IMR-90 (cell line): ENCODE results near the gene PTPRN2. TPM values are rescaled to one million over a fixed set of nuclear protein-coding genes. Genes with fewer than 3 reads are reported as not detected.

Experiments
- ATAC-seq: fragments of 200-7000 bp; cut with Tn5 transposase; 2 replicates; pipeline ENCODE4 v1.9.1; 2020; ENCODE audit warnings: low read depth, mild to moderate bottlenecking, moderate library complexity
- BruUV-seq: library from RNA; stranded (reverse); fragments of 400-500 nt; replicated peaks from 2 replicates; lab custom pipeline; 2021; lab: Mats Ljungman, UMichigan
- CTCF ChIA-PET: fragments of 300-600 bp; formaldehyde crosslinking; extraction: SDS; loops from one replicate; lab custom pipeline; 2021; ENCODE audit warnings: antibody characterized with exemption; lab: Yijun Ruan, JAX
- POLR2A ChIA-PET: fragments of 300-600 bp; sonication (Branson Sonifier 250); formaldehyde crosslinking; loops from one replicate; lab custom pipeline; 2022; ENCODE audit warnings: antibody characterized with exemption; ENCODE audit not compliant: unreplicated experiment; lab: Charles Lee
- DNase-seq: peaks from one replicate; pipeline ENCODE4 v3.0.0; 2013
- H2AFZ ChIP-seq: replicated peaks from 2 replicates; pipeline ENCODE3; 2013; ENCODE audit warnings: low read length, mild to moderate bottlenecking; ENCODE audit not compliant: poor library complexity
- H2AK5ac ChIP-seq: 2 replicates; pipeline ENCODE4 v1.6.1; 2013; ENCODE audit warnings: low read depth, low read length, inconsistent platforms
- H2AK9ac ChIP-seq: replicated peaks from 2 replicates; pipeline ENCODE3; 2013; ENCODE audit warnings: mild to moderate bottlenecking, low read depth, low read length, moderate library complexity; ENCODE audit not compliant: poor library complexity
- H2BK120ac ChIP-seq: 2 replicates; pipeline ENCODE4 v1.6.1; 2013; ENCODE audit warnings: low read depth, low read length, inconsistent platforms
- H2BK15ac ChIP-seq: 3 replicates; pipeline ENCODE4 v1.6.1; 2013; ENCODE audit warnings: low read depth, low read length, inconsistent platforms
- H2BK20ac ChIP-seq: 2 replicates; pipeline ENCODE4 v1.6.1; 2013; ENCODE audit warnings: low read depth, mild to moderate bottlenecking, inconsistent platforms, low read length, moderate library complexity
- H2BK5ac ChIP-seq: 2 replicates; pipeline ENCODE4 v1.6.1; 2013; ENCODE audit warnings: mild to moderate bottlenecking, low read depth, low read length, inconsistent platforms; ENCODE audit not compliant: poor library complexity, severe bottlenecking
- H3K14ac ChIP-seq: replicated peaks from 2 replicates; pipeline ENCODE4 v1.6.1; 2013; ENCODE audit warnings: low read depth, low read length, inconsistent platforms
- H3K18ac ChIP-seq: 2 replicates; pipeline ENCODE4 v1.6.1; 2013; ENCODE audit warnings: low read depth, low read length, control low read depth
- H3K23ac ChIP-seq: 2 replicates; pipeline ENCODE4 v1.6.1; 2013; ENCODE audit warnings: low read depth, low read length, inconsistent platforms
- H3K27ac ChIP-seq: 2 replicates; pipeline ENCODE4 v1.5.1; 2013; ENCODE audit warnings: mild to moderate bottlenecking, control low read depth, low read length; ENCODE audit not compliant: insufficient read depth
- H3K27me3 ChIP-seq: 2 replicates; pipeline ENCODE4 v1.6.1; 2013; ENCODE audit warnings: low read length; ENCODE audit not compliant: control insufficient read depth, insufficient read depth
- H3K36me3 ChIP-seq: 2 replicates; pipeline ENCODE4 v1.6.1; 2013; ENCODE audit warnings: low read length, mixed read lengths; ENCODE audit not compliant: control insufficient read depth, insufficient read depth
- H3K4ac ChIP-seq: 2 replicates; pipeline ENCODE4 v1.6.1; 2013; ENCODE audit warnings: low read depth, low read length, inconsistent platforms
- H3K4me1 ChIP-seq: 2 replicates; pipeline ENCODE4 v1.6.1; 2013; ENCODE audit warnings: low read length, mixed read lengths; ENCODE audit not compliant: control insufficient read depth, insufficient read depth
- H3K4me2 ChIP-seq: 2 replicates; pipeline ENCODE4 v1.6.1; 2013; ENCODE audit warnings: low read depth, mild to moderate bottlenecking, control low read depth, low read length, moderate library complexity
- H3K4me3 ChIP-seq: 2 replicates; pipeline ENCODE4 v1.5.1; 2013; ENCODE audit warnings: low read depth, mild to moderate bottlenecking, control low read depth, low read length, moderate library complexity; ENCODE audit not compliant: insufficient read depth
- H3K56ac ChIP-seq: 2 replicates; pipeline ENCODE4 v1.6.1; 2013; ENCODE audit warnings: low read length, inconsistent platforms; ENCODE audit not compliant: insufficient read depth; ENCODE audit errors: extremely low read depth
- H3K79me1 ChIP-seq, 2 experiments: 2 replicates each; pipeline ENCODE4 v1.6.1; 2013; ENCODE audit warnings: low read length in 2 of 2, inconsistent platforms in 1 of 2, low read depth in 1 of 2
- H3K9ac ChIP-seq: 2 replicates; pipeline ENCODE4 v1.6.1; 2013; ENCODE audit warnings: low read depth, low read length, control low read depth
- H3K9me1 ChIP-seq: 2 replicates; pipeline ENCODE4 v1.6.1; 2013; ENCODE audit warnings: low read length, inconsistent platforms; ENCODE audit not compliant: insufficient read depth
- H3K9me3 ChIP-seq: 2 replicates; pipeline ENCODE4 v1.6.1; 2013; ENCODE audit warnings: low read length; ENCODE audit not compliant: control insufficient read depth, insufficient read depth
- H4K20me1 ChIP-seq: 2 replicates; pipeline ENCODE4 v1.6.1; 2013; ENCODE audit warnings: low read length, inconsistent platforms; ENCODE audit not compliant: insufficient read depth
- H4K5ac ChIP-seq: 2 replicates; pipeline ENCODE4 v1.6.1; 2013; ENCODE audit warnings: mild to moderate bottlenecking, low read depth, low read length, control low read depth
- H4K8ac ChIP-seq, 2 experiments: 2 replicates each; pipeline ENCODE4 v1.6.1; 2013; ENCODE audit warnings: low read depth in 2 of 2, low read length in 2 of 2, control low read depth in 1 of 2, inconsistent platforms in 1 of 2
- H4K91ac ChIP-seq: 2 replicates; pipeline ENCODE4 v1.6.1; 2013; ENCODE audit warnings: low read depth, low read length, inconsistent platforms; ENCODE audit not compliant: insufficient read depth
- BHLHE40 ChIP-seq: fragments of 150-350 bp; IDR thresholded peaks from 2 replicates; pipeline ENCODE4 v1.6.1; 2016; ENCODE audit warnings: mild to moderate bottlenecking, low read depth, low read length
- CEBPB ChIP-seq: IDR thresholded peaks from 2 replicates; pipeline ENCODE4 v1.6.1; 2012; ENCODE audit warnings: low read depth, low read length, improper control_type of control experiment
- CHD1 ChIP-seq: IDR thresholded peaks from 2 replicates; pipeline ENCODE4 v1.6.1; 2012; ENCODE audit warnings: low read depth, low read length, improper control_type of control experiment
- CTCF ChIP-seq: conservative IDR thresholded peaks from 2 replicates; pipeline ENCODE4 v1.5.1; 2012; ENCODE audit warnings: mild to moderate bottlenecking, low read depth, low read length, improper control_type of control experiment
- FOS ChIP-seq: fragments of 150-350 bp; IDR thresholded peaks from 2 replicates; pipeline ENCODE4 v1.6.1; 2016; ENCODE audit warnings: low read depth, low read length
- MAFK ChIP-seq: IDR thresholded peaks from 2 replicates; pipeline ENCODE4 v1.6.1; 2012; ENCODE audit warnings: low read depth, low read length, improper control_type of control experiment
- MAZ ChIP-seq: IDR thresholded peaks from 2 replicates; pipeline ENCODE4 v1.6.1; 2012; ENCODE audit warnings: low read depth, mild to moderate bottlenecking, low read length, improper control_type of control experiment, moderate library complexity, borderline replicate concordance
- MXI1 ChIP-seq: IDR thresholded peaks from 2 replicates; pipeline ENCODE4 v1.6.1; 2012; ENCODE audit warnings: low read depth, mild to moderate bottlenecking, low read length, moderate library complexity, borderline replicate concordance
- NFE2L2 ChIP-seq: fragments of 150-350 bp; IDR thresholded peaks from 2 replicates; pipeline ENCODE4 v1.6.1; 2016; ENCODE audit warnings: low read depth, mild to moderate bottlenecking, low read length
- RAD21 ChIP-seq: IDR thresholded peaks from 2 replicates; pipeline ENCODE4 v1.6.1; 2012; ENCODE audit warnings: low read length, improper control_type of control experiment
- RFX5 ChIP-seq: IDR thresholded peaks from 2 replicates; pipeline ENCODE4 v1.8.0; 2012; ENCODE audit warnings: low read depth, mild to moderate bottlenecking, low read length, moderate library complexity
- SMC3 ChIP-seq: fragments of 150-350 bp; IDR thresholded peaks from 2 replicates; pipeline ENCODE4 v1.6.1; 2016; ENCODE audit warnings: low read depth, mild to moderate bottlenecking, antibody characterized with exemption, low read length, moderate library complexity
- WGBS, 2 experiments: methylation state at CpG; one replicate each; pipeline versions ENCODE4 v1.1.5 to v1.1.7; 2013; ENCODE audit warnings: missing lambda C conversion rate in 2 of 2; ENCODE audit not compliant: insufficient read length in 1 of 2; ENCODE audit errors: extremely low coverage in 2 of 2; 5-methylcytosine and 5-hydroxymethylcytosine counted together
- dilution Hi-C: fragments of 300-500 bp; cut with HindIII; formaldehyde crosslinking; loops from one replicate; pipeline ENCODE4 v1.14.3; 2018; ENCODE audit warnings: low sequenced_read_pairs; ENCODE audit not compliant: unreplicated experiment
- in situ Hi-C: fragments of 300-500 bp; cut with MboI; formaldehyde crosslinking; loops from 3 replicates; pipeline ENCODE4 v1.14.3; 2019; ENCODE audit warnings: low sequenced_read_pairs, inconsistent platforms, mixed read lengths
- intact Hi-C: fragments of 100-400 bp; cut with micrococcal nuclease; formaldehyde crosslinking; loops from 2 replicates; pipeline ENCODE4 v1.10.0; 2022
- polyA plus RNA-seq, 3 experiments: library from polyadenylated mRNA; depleted of rRNA; stranded (reverse); fragments of >200 nt; gene quantifications; 2 replicates each; pipeline ENCODE4 v1.2.3, GENCODE V29; 2012; ENCODE audit warnings: low replicate concordance in 1 of 3
- total RNA-seq: library from RNA; depleted of rRNA; stranded (reverse); fragments of >200 nt; gene quantifications from 2 replicates; pipeline ENCODE4 v1.2.3, GENCODE V29; 2012
- TF ChIP-seq, protein P1 (sequence below): fragments of 150-350 bp; IDR thresholded peaks from 2 replicates; pipeline ENCODE4 v1.6.1; 2017; ENCODE audit warnings: mild to moderate bottlenecking, antibody characterized with exemption, low read length, low read depth

PTPRN2 gene
- total and polyA plus RNA-seq, 2 of the 4 experiments (the other 2 are of a cell fraction), result 0.03 TPM; not detected in 1

- H2BK20ac ChIP-seq, result no peak overlapping the region
- H3K14ac ChIP-seq, result no peak overlapping the region
- dilution Hi-C loops (no loop called here), intact Hi-C loops (no loop called here), in situ Hi-C loops (no loop called here)
- H2BK15ac ChIP-seq, result no peak overlapping the region
- no peak overlapping the region for H3K4ac ChIP-seq
- H3K9me3 ChIP-seq, result peaks cover 67% of the 10 kb centered on the region
- DNase-seq (no peak), ATAC-seq (no peak)
- WGBS, 2 experiments, result 60% methylated on average over 2 of the region's 17 CpGs; no CpG with 5 or more reads in 1 of the 2 experiments
- no peaks in the 10 kb centered on the region for H3K9me1 ChIP-seq
- no peak overlapping the region for H4K8ac ChIP-seq
- CTCF ChIA-PET, result no interaction called here
- H3K56ac ChIP-seq, result no peak overlapping the region
- POLR2A ChIA-PET, result no interaction called here
- no peak overlapping the region for H2AK5ac ChIP-seq
- no peak overlapping the region for H3K18ac ChIP-seq
- H3K4me2 ChIP-seq, result no peak overlapping the region
- H2BK5ac ChIP-seq, result no peak overlapping the region
- no peak overlapping the region for H3K23ac ChIP-seq
- H3K79me1 ChIP-seq, result no peaks in the 10 kb centered on the region
- H3K27me3 ChIP-seq, result no peaks in the 10 kb centered on the region
- no peaks in the 10 kb centered on the region for H3K36me3 ChIP-seq
- H4K91ac ChIP-seq, result no peak overlapping the region
- no peak overlapping the region for H2AFZ ChIP-seq
- H3K9ac ChIP-seq, result no peak overlapping the region
- H2BK120ac ChIP-seq, result no peak overlapping the region
- no peak overlapping the region for H4K5ac ChIP-seq
- no peak overlapping the region for H2AK9ac ChIP-seq
- H3K27ac ChIP-seq, result no peak overlapping the region
- TF ChIP-seq BHLHE40, result no peak
- no peak for TF ChIP-seq FOS
- TF ChIP-seq, protein P1, sequence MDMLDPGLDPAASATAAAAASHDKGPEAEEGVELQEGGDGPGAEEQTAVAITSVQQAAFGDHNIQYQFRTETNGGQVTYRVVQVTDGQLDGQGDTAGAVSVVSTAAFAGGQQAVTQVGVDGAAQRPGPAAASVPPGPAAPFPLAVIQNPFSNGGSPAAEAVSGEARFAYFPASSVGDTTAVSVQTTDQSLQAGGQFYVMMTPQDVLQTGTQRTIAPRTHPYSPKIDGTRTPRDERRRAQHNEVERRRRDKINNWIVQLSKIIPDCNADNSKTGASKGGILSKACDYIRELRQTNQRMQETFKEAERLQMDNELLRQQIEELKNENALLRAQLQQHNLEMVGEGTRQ, result no peak
- TF ChIP-seq NFE2L2, result no peak
- no peak for TF ChIP-seq CTCF
- TF ChIP-seq RAD21, result no peak
- TF ChIP-seq CEBPB, result no peak
- no peak for TF ChIP-seq SMC3
- TF ChIP-seq MAFK, result no peak
- TF ChIP-seq MAZ, result no peak
- no peak for TF ChIP-seq MXI1
- no peak for TF ChIP-seq CHD1
- no peak for TF ChIP-seq RFX5
- BruUV-seq, result no TSS peak
- no peak overlapping the region for H3K4me3 ChIP-seq
- no peaks in the 10 kb centered on the region for H3K4me1 ChIP-seq
- H4K20me1 ChIP-seq, result no peaks in the 10 kb centered on the region
These were observed 462.5 kb downstream of the PTPRN2 start for GRCh38 chr7:158125091-158125490.
